ENCODE measurements around the gene NHERF1.

Gene NHERF1

GRCh38 chr17:74790161-74791058, 42.0 kb downstream of the NHERF1 start:
- no peak for DNase-seq

GRCh38 chr17:74792586-74793105, 44.2 kb downstream of the NHERF1 start:
- no peak for DNase-seq

GRCh38 chr17:74795327-74796020, 47.0 kb downstream of the NHERF1 start:
- no peak for DNase-seq

- DNase-seq = no peak
Observed at GRCh38 chr17:74796211-74796610, 47.8 kb downstream of the NHERF1 start.

GRCh38 chr17:74796866-74797265, 48.4 kb downstream of the NHERF1 start:
- no peak for DNase-seq

GRCh38 chr17:74797824-74798223, 49.4 kb downstream of the NHERF1 start:
- no peak for DNase-seq

- no peak for DNase-seq
Observed at GRCh38 chr17:74798239-74798707, 49.8 kb downstream of the NHERF1 start.

- DNase-seq = no peak
Observed at GRCh38 chr17:74799097-74799496, 50.7 kb downstream of the NHERF1 start.

GRCh38 chr17:74800531-74800930, 52.1 kb downstream of the NHERF1 start:
- DNase-seq = no peak

GRCh38 chr17:74801896-74802295, 53.5 kb downstream of the NHERF1 start:
- DNase-seq = no peak

- DNase-seq = no peak
Observed at GRCh38 chr17:74803388-74803930, 55.0 kb downstream of the NHERF1 start.

- DNase-seq = no peak
Observed at GRCh38 chr17:74803971-74804370, 55.5 kb downstream of the NHERF1 start.

GRCh38 chr17:74804683-74805082, 56.3 kb downstream of the NHERF1 start:
- no peak for DNase-seq

GRCh38 chr17:74805591-74805991, 57.2 kb downstream of the NHERF1 start:
- DNase-seq = no peak

GRCh38 chr17:74806334-74806733, 57.9 kb downstream of the NHERF1 start:
- DNase-seq = no peak

GRCh38 chr17:74807441-74807840, 59.0 kb downstream of the NHERF1 start:
- no peak for DNase-seq

- DNase-seq = no peak
Observed at GRCh38 chr17:74807925-74808324, 59.5 kb downstream of the NHERF1 start.

GRCh38 chr17:74808714-74809430, 60.4 kb downstream of the NHERF1 start:
- DNase-seq = no peak

- DNase-seq = no peak
Observed at GRCh38 chr17:74810699-74811485, 62.5 kb downstream of the NHERF1 start.

GRCh38 chr17:74812109-74813009, 63.9 kb downstream of the NHERF1 start:
- no peak for DNase-seq

GRCh38 chr17:74814453-74814852, 66.0 kb downstream of the NHERF1 start:
- no peak for DNase-seq

All from NCI-H748 treated with DMSO at 0.1 percent for 48 hours (cell line).